ENCODE data around the gene GOLGA8B.
"Not testable (repeated sequence)": the region's sequence is repeated elsewhere in the genome, so short reads cannot be mapped to it uniquely, and the experiment has no call there.

DNA sequence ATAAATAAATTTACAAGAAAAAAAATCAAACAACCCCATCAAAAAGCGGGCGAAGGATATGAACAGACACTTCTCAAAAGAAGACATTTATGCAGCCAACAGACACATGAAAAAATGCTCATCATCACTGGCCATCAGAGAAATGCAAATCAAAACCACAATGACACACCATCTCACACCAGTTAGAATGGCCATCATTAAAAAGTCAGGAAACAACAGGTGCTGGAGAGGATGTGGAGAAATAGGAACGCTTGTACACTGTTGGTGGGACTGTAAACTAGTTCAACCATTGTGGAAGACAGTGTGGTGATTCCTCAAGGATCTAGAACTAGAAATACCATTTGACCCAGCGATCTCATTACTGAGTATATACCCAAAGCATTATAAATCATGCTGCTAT lies 2.5 kb upstream of the GOLGA8B start:
- TF ChIP-seq, protein P1, sequence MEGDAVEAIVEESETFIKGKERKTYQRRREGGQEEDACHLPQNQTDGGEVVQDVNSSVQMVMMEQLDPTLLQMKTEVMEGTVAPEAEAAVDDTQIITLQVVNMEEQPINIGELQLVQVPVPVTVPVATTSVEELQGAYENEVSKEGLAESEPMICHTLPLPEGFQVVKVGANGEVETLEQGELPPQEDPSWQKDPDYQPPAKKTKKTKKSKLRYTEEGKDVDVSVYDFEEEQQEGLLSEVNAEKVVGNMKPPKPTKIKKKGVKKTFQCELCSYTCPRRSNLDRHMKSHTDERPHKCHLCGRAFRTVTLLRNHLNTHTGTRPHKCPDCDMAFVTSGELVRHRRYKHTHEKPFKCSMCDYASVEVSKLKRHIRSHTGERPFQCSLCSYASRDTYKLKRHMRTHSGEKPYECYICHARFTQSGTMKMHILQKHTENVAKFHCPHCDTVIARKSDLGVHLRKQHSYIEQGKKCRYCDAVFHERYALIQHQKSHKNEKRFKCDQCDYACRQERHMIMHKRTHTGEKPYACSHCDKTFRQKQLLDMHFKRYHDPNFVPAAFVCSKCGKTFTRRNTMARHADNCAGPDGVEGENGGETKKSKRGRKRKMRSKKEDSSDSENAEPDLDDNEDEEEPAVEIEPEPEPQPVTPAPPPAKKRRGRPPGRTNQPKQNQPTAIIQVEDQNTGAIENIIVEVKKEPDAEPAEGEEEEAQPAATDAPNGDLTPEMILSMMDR (IDR thresholded peaks at IDR 0.05; ENCODE audit: control extremely low read depth in 1 of 3, insufficient read depth in 1 of 3, low read depth in 1 of 3, low read length in 3 of 3), result not testable (repeated sequence)
- TF ChIP-seq POLR2A (IDR thresholded peaks at IDR 0.05; ENCODE audit: control extremely low read depth in 1 of 2, low read depth in 2 of 2, low read length in 2 of 2); EZH2 (IDR thresholded peaks at IDR 0.05; ENCODE audit: low read depth, low read length, severe bottlenecking); SP1 (IDR thresholded peaks at IDR 0.05; ENCODE audit: low read depth, low read length): not testable (repeated sequence)
